B cell (primary cell): Measurements from ENCODE around the gene RNU1-4. TPM values are rescaled to one million over a fixed set of nuclear protein-coding genes. Genes with fewer than 3 reads are reported as not detected.
A peak's percentile ranks its signal among the peaks of the same experiment; 100 is the strongest.
"Not testable (repeated sequence)": the region's sequence is repeated elsewhere in the genome, so short reads cannot be mapped to it uniquely, and the experiment has no call there.

Source experiments
- ATAC-seq: fragments of 200-7000 bp; cut with Tn5 transposase; one replicate; pipeline ENCODE4 v1.10.0; 2021; ENCODE audit warnings: low read depth, mild to moderate bottlenecking, moderate number of reproducible peaks, moderate library complexity
- CTCF ChIA-PET: fragments of 350-600 bp; sonication (Branson Sonifier 250); formaldehyde crosslinking; loops from one replicate; lab custom pipeline; 2021; ENCODE audit warnings: antibody characterized with exemption, inconsistent platforms; lab: Charles Lee
- POLR2A ChIA-PET: fragments of 350-600 bp; sonication (Branson Sonifier 250); formaldehyde crosslinking; loops from one replicate; lab custom pipeline; 2021; ENCODE audit warnings: antibody characterized with exemption; lab: Charles Lee
- DNase-seq: peaks from one replicate; pipeline ENCODE4 v3.0.0; 2013
- H2AFZ ChIP-seq: 2 replicates; pipeline ENCODE4 v1.6.1; 2012; ENCODE audit warnings: mild to moderate bottlenecking, low read depth, low read length; ENCODE audit not compliant: insufficient read depth, poor library complexity, severe bottlenecking
- H3K27ac ChIP-seq, 2 donors: 1 replicate in 1 of 2; 2 replicates in 1 of 2; pipeline ENCODE4 v1.5.1; 2012 to 2013; ENCODE audit warnings: low read length in 2 of 2, mild to moderate bottlenecking in 2 of 2, moderate library complexity in 1 of 2
- H3K27me3 ChIP-seq, 4 experiments: fragments of 200-600 bp in 1 of 4; sonication (generic) in 1 of 4; replicated peaks in 1 of 4; 1 replicate in 2 of 4; 2 replicates in 2 of 4; pipeline versions ENCODE4 v1.6.1 to v1.7.0; 2013 to 2016; ENCODE audit warnings: low read length in 3 of 4, mild to moderate bottlenecking in 2 of 4, mixed read lengths in 1 of 4, moderate library complexity in 1 of 4; ENCODE audit not compliant: insufficient read depth in 4 of 4, control insufficient read depth in 3 of 4; ENCODE audit errors: control extremely low read depth in 1 of 4
- H3K36me3 ChIP-seq, 2 experiments: replicated peaks in 1 of 2; 1 replicate in 1 of 2; 2 replicates in 1 of 2; pipeline versions ENCODE4 v1.6.1 to v1.7.1; 2013; ENCODE audit warnings: low read length in 1 of 2; ENCODE audit not compliant: insufficient read depth in 2 of 2, control insufficient read depth in 1 of 2; ENCODE audit errors: control extremely low read depth in 1 of 2, extremely low read depth in 1 of 2
- H3K4me1 ChIP-seq, 2 donors: fragments of 200-600 bp in 1 of 2; sonication (generic) in 1 of 2; 1 replicate in 1 of 2; 2 replicates in 1 of 2; pipeline versions ENCODE4 v1.5.1 to v1.6.1; 2013 to 2017; ENCODE audit warnings: low read length in 2 of 2; ENCODE audit not compliant: control insufficient read depth in 2 of 2, insufficient read depth in 2 of 2
- H3K4me2 ChIP-seq: replicated peaks from 2 replicates; pipeline ENCODE3; 2012; ENCODE audit warnings: mild to moderate bottlenecking, low read depth, low read length; ENCODE audit not compliant: poor library complexity, severe bottlenecking
- H3K4me3 ChIP-seq, 5 experiments: fragments of 200-600 bp in 1 of 5; sonication (generic) in 1 of 5; 1 replicate in 3 of 5; 2 replicates in 2 of 5; pipeline versions ENCODE4 v1.5.1 to v1.7.0; 2011 to 2016; ENCODE audit warnings: low read length in 4 of 5, mild to moderate bottlenecking in 4 of 5, low read depth in 2 of 5, control low read depth in 1 of 5, moderate library complexity in 1 of 5; ENCODE audit not compliant: insufficient read depth in 1 of 5; ENCODE audit errors: control extremely low read depth in 1 of 5, extremely low read depth in 1 of 5
- H3K79me2 ChIP-seq: fragments of 200-600 bp; sonication (generic); one replicate; pipeline ENCODE4 v1.6.0; 2016; ENCODE audit warnings: low read length; ENCODE audit not compliant: control insufficient read depth, insufficient read depth
- H3K9ac ChIP-seq: fragments of 200-600 bp; sonication (generic); 2 replicates; pipeline ENCODE4 v1.6.1; 2017; ENCODE audit warnings: mild to moderate bottlenecking, low read length, moderate library complexity
- H3K9me3 ChIP-seq, 3 donors: one replicate each; pipeline versions ENCODE4 v1.6.1 to v1.7.1; 2013; ENCODE audit warnings: low read length in 2 of 3; ENCODE audit not compliant: control insufficient read depth in 2 of 3, insufficient read depth in 1 of 3; ENCODE audit errors: control extremely low read depth in 1 of 3
- H4K20me1 ChIP-seq: 2 replicates; pipeline ENCODE4 v1.6.0; 2012; ENCODE audit warnings: mild to moderate bottlenecking, low read length; ENCODE audit not compliant: insufficient read depth, control insufficient read depth, poor library complexity, severe bottlenecking
- H3K27ac Mint-ChIP-seq: one replicate; pipeline ENCODE4 v1.8.0; 2021; ENCODE audit warnings: mixed read lengths
- H3K27me3 Mint-ChIP-seq: one replicate; pipeline ENCODE4 v1.8.0; 2021; ENCODE audit warnings: mixed read lengths
- H3K4me1 Mint-ChIP-seq: one replicate; pipeline ENCODE4 v1.8.0; 2021; ENCODE audit warnings: mixed read lengths
- H3K4me3 Mint-ChIP-seq: one replicate; pipeline ENCODE4 v1.8.0; 2021; ENCODE audit warnings: mixed read lengths
- H3K9me3 Mint-ChIP-seq: one replicate; pipeline ENCODE4 v1.8.0; 2022; ENCODE audit warnings: mixed read lengths; ENCODE audit not compliant: insufficient read depth
- CTCF ChIP-seq: fragments of 200-600 bp; IDR thresholded peaks from one replicate; pipeline ENCODE4 v1.8.0; 2022; ENCODE audit warnings: antibody characterized with exemption, mild to moderate bottlenecking
- EZH2 ChIP-seq: IDR thresholded peaks from 2 replicates; pipeline ENCODE4 v1.6.1; 2012; ENCODE audit warnings: borderline replicate concordance, low read depth, mild to moderate bottlenecking, moderate library complexity, low read length; ENCODE audit not compliant: insufficient read depth, poor library complexity, severe bottlenecking
- WGBS: methylation state at CpG from one replicate; pipeline ENCODE4 v1.1.5; 2013; ENCODE audit warnings: missing lambda C conversion rate; ENCODE audit not compliant: insufficient coverage; 5-methylcytosine and 5-hydroxymethylcytosine counted together
- intact Hi-C: fragments of 100-400 bp; cut with micrococcal nuclease; formaldehyde crosslinking; loops from one replicate; pipeline ENCODE4 v1.10.0; 2022
- polyA plus RNA-seq: library from polyadenylated mRNA; depleted of rRNA; stranded (reverse); fragments of >200 nt; gene quantifications from 2 replicates; pipeline ENCODE4 v1.2.3, GENCODE V29; 2012
- total RNA-seq, 2 donors: library from RNA; stranded (reverse); fragments of 120-200 nt in 1 of 2; gene quantifications; 1 replicate in 1 of 2; 2 replicates in 1 of 2; pipeline versions ENCODE4 v1.2.3 to v1.2.4, GENCODE V29; 2013 to 2022

Gene RNU1-4
- total and polyA plus RNA-seq, 2 donors (not counting 1 experiment from before 2014, with no cell fraction given): 4,377 TPM; not detected in 1

DNA sequence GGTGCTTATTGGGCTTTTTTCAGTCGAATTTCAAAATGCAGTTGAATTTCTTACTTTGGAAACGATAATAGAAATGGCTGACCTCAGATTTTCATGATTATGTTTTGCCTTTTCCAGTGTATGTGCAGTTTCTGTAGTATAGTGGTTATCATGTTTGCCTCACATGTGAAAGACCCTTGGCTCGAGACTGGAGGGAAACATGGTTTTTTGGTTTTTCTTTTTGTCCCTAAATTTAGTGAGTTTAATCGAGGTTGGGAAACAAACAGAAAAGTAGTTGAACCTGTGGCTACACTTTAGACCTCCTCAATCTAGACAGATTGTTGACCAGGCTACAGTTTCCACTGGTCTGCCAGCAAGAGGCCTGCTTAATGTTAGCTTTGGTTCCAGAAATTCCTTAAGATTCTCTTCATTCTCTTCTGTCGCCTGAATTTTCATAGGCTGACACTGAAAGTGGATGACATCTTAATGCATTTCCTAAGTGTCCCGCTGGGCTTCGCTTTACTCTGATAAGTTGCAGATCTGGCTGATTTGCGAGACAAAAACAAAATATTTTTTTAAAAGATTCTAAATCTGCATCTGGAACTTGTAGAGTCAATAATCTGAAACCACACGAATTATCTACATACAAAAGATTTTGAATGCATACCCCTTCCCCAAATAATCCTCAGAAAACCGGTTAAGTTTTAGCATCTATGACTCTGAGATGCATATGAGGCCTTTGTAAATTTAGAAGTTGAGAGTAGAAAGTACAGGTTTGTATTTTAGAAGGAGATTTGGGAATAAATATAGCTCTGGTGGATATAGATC is 14.7 kb upstream of the RNU1-4 start:
- H3K36me3 ChIP-seq, DNase-seq, H2AFZ ChIP-seq, H3K9me3 Mint-ChIP-seq, ATAC-seq, H3K9me3 ChIP-seq, H3K4me1 Mint-ChIP-seq, H3K27ac ChIP-seq, H3K9ac ChIP-seq, H3K27ac Mint-ChIP-seq, H3K79me2 ChIP-seq, intact Hi-C loops, H3K4me3 ChIP-seq, H3K4me2 ChIP-seq, H3K4me3 Mint-ChIP-seq, H3K27me3 Mint-ChIP-seq, H4K20me1 ChIP-seq, H3K4me1 ChIP-seq: not testable (repeated sequence)
- ChIA-PET CTCF (interaction anchor here (0.5 to 1.6 kb wide), 3 partner anchors 17 to 320 kb away, joined by 3 to 4 read pairs (median 4); no protein-coding TSS in a partner anchor), POLR2A (interaction anchor here (0.6 kb wide), 1 partner anchor 990 kb away, joined by 3 read pairs; no protein-coding TSS in a partner anchor)
- H3K27me3 ChIP-seq: peaks cover 0 to 14% (median 7%) of the 10 kb centered on the region in 4 experiments
- 88% methylated on average over 9 of the region's 10 CpGs for WGBS

DNA sequence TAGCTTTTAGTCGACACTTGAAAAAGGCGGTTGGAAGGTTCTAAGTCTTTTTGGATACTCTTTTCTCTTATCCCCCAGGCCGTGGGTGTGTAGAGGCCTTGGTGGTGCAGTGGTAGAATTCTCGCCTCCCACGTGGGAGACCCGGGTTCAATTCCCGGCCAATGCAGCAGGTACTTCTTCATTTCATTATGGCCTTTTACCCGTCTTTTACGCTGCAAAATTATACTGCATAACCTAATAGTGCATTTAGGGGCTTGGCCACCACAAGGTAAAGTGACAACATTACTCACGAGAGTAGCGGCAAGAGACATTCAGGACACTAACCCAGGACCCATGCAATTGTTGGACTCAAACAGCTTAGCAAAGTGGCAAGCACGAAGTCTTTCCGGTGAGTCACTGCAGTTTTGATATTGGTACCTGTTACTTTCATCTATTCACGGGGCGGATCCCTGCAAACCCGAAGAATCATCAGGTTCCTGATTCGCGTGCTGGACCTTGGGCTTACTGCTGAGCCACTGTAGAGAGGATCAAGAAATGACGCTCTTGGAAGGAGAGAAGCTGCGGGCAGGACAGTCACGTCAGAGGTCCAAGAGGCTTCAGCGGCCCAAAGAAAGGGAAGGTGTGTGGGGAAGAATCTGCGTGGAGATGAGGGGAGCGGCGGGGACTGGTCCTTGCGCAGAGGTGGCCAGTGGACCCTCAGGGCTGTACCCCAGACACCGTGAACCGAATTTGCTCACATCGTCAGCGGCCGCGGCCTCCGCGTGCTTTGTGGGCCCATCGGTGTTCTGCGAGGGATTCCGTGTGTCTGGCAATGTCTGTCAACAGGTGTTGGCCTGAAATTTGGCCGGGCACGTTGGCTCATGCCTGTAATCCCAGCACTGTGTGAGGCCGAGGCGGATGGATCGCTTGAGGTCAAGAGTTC is 12.9 kb upstream of the RNU1-4 start:
- Mint-ChIP-seq H3K27ac (no peak overlapping the region), H3K27me3 (no peaks in the 10 kb centered on the region), H3K4me1 (peaks cover 2% of the 10 kb centered on the region), H3K9me3 (no peaks in the 10 kb centered on the region), H3K4me3 (no peak overlapping the region)
- CTCF ChIA-PET: interaction anchor here (0.9 to 1.6 kb wide), 3 partner anchors 18 to 107 kb away, joined by 3 to 4 read pairs (median 3); no protein-coding TSS in a partner anchor
- Histone ChIP-seq H3K4me1 (peaks cover 3 to 9% of the 10 kb centered on the region in 2 donors), H3K9me3 (peaks cover 0 to 9% (median 0%) of the 10 kb centered on the region in 3 donors), H3K4me2 (no peak overlapping the region), H3K79me2 (no peaks in the 10 kb centered on the region), H2AFZ (no peak overlapping the region), H3K36me3 (no peaks in the 10 kb centered on the region), H4K20me1 (no peaks in the 10 kb centered on the region), H3K27me3 (peaks cover 0 to 14% (median 7%) of the 10 kb centered on the region in 4 experiments), H3K27ac (no peak overlapping the region), H3K4me3 (no peak overlapping the region), H3K9ac (no peak overlapping the region)
- TF ChIP-seq EZH2: no peak
- no peak for TF ChIP-seq CTCF
- WGBS: 87% methylated on average over 40 of the region's 42 CpGs
- POLR2A ChIA-PET: no interaction called here
- intact Hi-C loops: no loop called here
- ATAC-seq (peak; percentile 24), DNase-seq (peak; percentile 44)

DNA sequence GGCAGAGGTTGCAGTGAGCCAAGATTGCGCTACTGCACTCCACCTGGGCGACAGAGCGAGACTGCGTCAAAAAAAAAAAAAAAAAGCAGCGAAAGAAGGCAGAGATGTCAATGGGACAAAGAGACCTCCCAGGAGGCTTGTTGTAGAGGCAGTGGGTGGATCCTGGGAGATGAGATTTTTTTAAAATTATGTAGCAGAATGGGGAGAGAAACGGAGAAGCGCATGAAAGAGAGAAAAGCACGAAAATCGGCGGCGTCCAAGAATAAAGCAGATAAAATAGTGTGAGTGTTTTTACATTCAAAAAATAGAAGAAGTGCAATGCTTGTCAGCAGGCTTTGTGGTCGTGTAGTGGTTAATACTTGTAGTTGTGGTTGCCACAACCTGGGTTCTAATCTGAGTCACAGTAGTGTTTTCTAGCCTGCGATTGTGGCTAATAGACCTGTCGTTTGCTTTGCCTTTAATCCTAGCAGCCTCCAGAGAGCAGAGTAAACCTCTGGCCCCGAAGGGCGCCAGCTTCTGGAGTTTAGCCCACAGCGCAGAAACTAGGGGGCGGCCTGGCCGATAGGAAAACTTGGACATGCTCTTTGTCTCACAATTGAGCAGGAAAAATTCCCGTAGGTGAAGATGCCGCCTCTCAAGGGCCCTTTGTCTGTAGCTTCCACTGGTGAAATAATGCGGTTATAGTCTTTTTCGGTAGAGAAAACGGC is 11.9 kb upstream of the RNU1-4 start:
- H3K27ac Mint-ChIP-seq, H3K27ac ChIP-seq, H3K36me3 ChIP-seq, intact Hi-C loops, H3K27me3 Mint-ChIP-seq, H3K9me3 ChIP-seq, H3K4me2 ChIP-seq, H3K9ac ChIP-seq, H3K4me3 Mint-ChIP-seq, H3K9me3 Mint-ChIP-seq, H3K4me1 Mint-ChIP-seq, H2AFZ ChIP-seq, H3K4me3 ChIP-seq, CTCF ChIA-PET, POLR2A ChIA-PET, H3K79me2 ChIP-seq, H4K20me1 ChIP-seq: not testable (repeated sequence)
- ATAC-seq (peak; percentile 45), DNase-seq (peak; percentile 42)
- 66% methylated on average over 13 of the region's 24 CpGs for WGBS
- peaks cover 3 to 12% of the 10 kb centered on the region in 2 donors for H3K4me1 ChIP-seq
- H3K27me3 ChIP-seq: peaks cover 0 to 14% (median 7%) of the 10 kb centered on the region in 4 experiments
